ENCODE results near the gene KLF7.

KLF7 gene

DNA sequence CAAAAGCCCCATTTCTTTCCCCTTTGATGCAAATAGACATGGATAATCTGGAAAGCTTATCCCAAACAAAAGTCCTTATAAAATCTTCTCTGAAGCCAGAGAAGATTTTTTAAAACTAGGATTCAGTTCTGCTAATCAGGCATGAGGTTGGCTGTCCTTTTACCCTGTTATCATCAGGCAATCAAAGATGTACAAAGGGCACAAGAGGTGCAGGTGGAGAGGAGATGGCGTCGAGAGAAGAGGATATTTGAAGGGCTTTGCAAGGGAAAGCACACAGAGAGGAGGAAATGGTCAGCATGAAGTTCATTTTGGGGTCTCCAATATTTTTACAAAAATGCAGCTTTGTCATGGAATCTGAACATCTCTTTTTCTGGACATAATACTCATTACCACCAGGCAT, 88.5 kb downstream of the KLF7 start:
- peaks cover 41% of the 10 kb centered on the region for H3K4me1 Mint-ChIP-seq
- no peaks in the 10 kb centered on the region for H3K27me3 Mint-ChIP-seq
- H3K9me3 Mint-ChIP-seq: no peaks in the 10 kb centered on the region
- no peak overlapping the region for H3K27ac Mint-ChIP-seq
- peaks cover 61% of the 10 kb centered on the region for H3K36me3 Mint-ChIP-seq
- no peak for DNase-seq
- no peak overlapping the region for H3K4me3 Mint-ChIP-seq
- CTCF ChIA-PET: no interaction called here

GRCh38 chr2:207075456-207075855, 90.3 kb downstream of the KLF7 start:
- H3K36me3 Mint-ChIP-seq: peaks cover 43% of the 10 kb centered on the region
- H3K4me1 Mint-ChIP-seq: peaks cover 46% of the 10 kb centered on the region
- H3K9me3 Mint-ChIP-seq: no peaks in the 10 kb centered on the region
- no peak for DNase-seq
- no peak overlapping the region for H3K27ac Mint-ChIP-seq
- CTCF ChIA-PET: interaction anchor here (1.3 to 1.6 kb wide), 2 partner anchors 91 to 275 kb away, joined by 4 to 5 read pairs; partner anchors contain the start of gene KLF7
- H3K4me3 Mint-ChIP-seq: no peak overlapping the region
- H3K27me3 Mint-ChIP-seq: no peaks in the 10 kb centered on the region

- Mint-ChIP-seq H3K4me1 (peaks cover 49% of the 10 kb centered on the region), H3K27me3 (no peaks in the 10 kb centered on the region), H3K4me3 (peak overlapping the region; percentile 45), H3K27ac (peak overlapping the region; percentile 93), H3K9me3 (no peaks in the 10 kb centered on the region), H3K36me3 (peaks cover 32% of the 10 kb centered on the region)
- DNase-seq: peak; percentile 74
- CTCF ChIA-PET: interaction anchor here (1.0 to 2.5 kb wide), 10 partner anchors 13 to 399 kb away, joined by 3 to 8 read pairs (median 4); partner anchors contain the start of gene KLF7
Observed at GRCh38 chr2:207073801-207074678, 91.7 kb downstream of the KLF7 start.

DNA sequence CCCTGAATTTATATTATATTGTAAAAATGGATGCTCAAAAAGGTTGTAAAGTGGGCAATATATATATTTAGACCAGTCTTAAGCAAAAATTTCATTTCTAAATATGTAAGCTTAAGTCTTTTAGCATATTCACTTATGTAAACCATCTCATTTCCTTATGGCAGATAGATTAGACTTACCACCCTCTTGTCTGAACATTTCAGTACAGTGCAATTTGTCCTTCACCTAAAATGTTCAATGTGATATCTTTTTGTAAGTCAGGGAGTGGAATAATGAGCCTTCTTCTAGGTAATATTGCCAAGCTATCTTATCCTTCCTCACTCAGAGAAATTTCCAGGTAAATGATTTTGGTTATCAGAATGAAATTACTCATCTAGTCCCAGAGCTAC, 92.3 kb downstream of the KLF7 start:
- CTCF ChIA-PET: interaction anchor here (0.5 to 2.5 kb wide), 9 partner anchors 12 to 399 kb away, joined by 3 to 8 read pairs (median 3); no protein-coding TSS in a partner anchor
- H3K4me3 Mint-ChIP-seq: peak overlapping the region; percentile 45
- peaks cover 55% of the 10 kb centered on the region for H3K4me1 Mint-ChIP-seq
- H3K27me3 Mint-ChIP-seq: no peaks in the 10 kb centered on the region
- DNase-seq: no peak
- peaks cover 28% of the 10 kb centered on the region for H3K36me3 Mint-ChIP-seq
- no peaks in the 10 kb centered on the region for H3K9me3 Mint-ChIP-seq
- peak overlapping the region; percentile 93 for H3K27ac Mint-ChIP-seq

DNA sequence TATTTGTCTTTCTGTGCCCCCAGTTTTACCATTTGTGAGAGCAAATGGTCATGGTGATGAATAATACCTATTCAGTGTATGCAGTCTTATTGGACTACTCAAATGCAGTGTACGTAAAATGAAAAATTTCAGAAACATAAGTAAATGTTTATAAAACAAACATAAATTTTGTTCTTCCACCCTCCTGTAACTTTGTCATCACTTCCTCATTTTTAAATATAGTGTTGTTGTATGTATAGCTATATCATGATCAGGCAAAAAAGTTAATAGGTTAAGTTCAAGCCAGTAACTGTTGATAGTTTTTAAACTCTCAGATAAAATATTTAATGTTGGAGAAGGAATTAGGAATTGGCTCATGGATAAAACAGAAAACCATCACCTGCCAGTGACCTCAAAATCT, 93.2 kb downstream of the KLF7 start:
- Mint-ChIP-seq H3K36me3 (peaks cover 24% of the 10 kb centered on the region), H3K4me1 (peaks cover 61% of the 10 kb centered on the region), H3K4me3 (no peak overlapping the region), H3K27me3 (peaks cover 6% of the 10 kb centered on the region), H3K9me3 (no peaks in the 10 kb centered on the region), H3K27ac (no peak overlapping the region)
- CTCF ChIA-PET: interaction anchor here (0.5 to 2.5 kb wide), 3 partner anchors 11 to 92 kb away, joined by 3 to 5 read pairs (median 4); no protein-coding TSS in a partner anchor
- DNase-seq: no peak

- Mint-ChIP-seq H3K4me1 (peaks cover 57% of the 10 kb centered on the region), H3K36me3 (peaks cover 17% of the 10 kb centered on the region), H3K27me3 (peaks cover 6% of the 10 kb centered on the region), H3K4me3 (no peak overlapping the region), H3K9me3 (no peaks in the 10 kb centered on the region), H3K27ac (no peak overlapping the region)
- CTCF ChIA-PET: no interaction called here
- no peak for DNase-seq
Observed at GRCh38 chr2:207071820-207072219, 93.9 kb downstream of the KLF7 start.

GRCh38 chr2:207067473-207067872, 98.3 kb downstream of the KLF7 start:
- no peak overlapping the region for H3K4me3 Mint-ChIP-seq
- CTCF ChIA-PET: no interaction called here
- peaks cover 11% of the 10 kb centered on the region for H3K27me3 Mint-ChIP-seq
- H3K36me3 Mint-ChIP-seq: peaks cover 4% of the 10 kb centered on the region
- peak overlapping the region; percentile 28 for H3K27ac Mint-ChIP-seq
- DNase-seq: no peak
- no peaks in the 10 kb centered on the region for H3K9me3 Mint-ChIP-seq
- H3K4me1 Mint-ChIP-seq: peaks cover 21% of the 10 kb centered on the region

GRCh38 chr2:207066791-207067460, 98.8 kb downstream of the KLF7 start:
- H3K9me3 Mint-ChIP-seq: no peaks in the 10 kb centered on the region
- no peak overlapping the region for H3K4me3 Mint-ChIP-seq

DNA sequence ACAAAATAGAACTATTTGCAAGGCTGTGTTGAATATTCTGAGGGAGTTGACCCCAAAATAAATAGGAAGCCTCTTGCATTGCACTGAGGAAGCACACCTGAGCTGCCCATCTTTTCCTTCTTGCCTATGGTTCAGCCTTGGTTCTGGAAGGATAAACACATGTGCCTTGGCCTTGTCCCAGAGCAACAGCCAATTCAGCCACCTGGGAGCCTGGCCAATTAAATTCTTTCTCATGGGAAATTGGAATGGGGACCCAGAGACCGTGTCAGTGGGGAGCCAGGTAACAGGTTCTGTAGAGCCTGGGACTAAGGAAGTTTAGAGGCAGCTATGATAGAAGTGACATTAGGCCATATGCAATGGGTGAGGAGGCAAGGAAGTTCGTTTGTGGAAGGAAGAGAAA, 99.6 kb downstream of the KLF7 start:
- CTCF ChIA-PET: no interaction called here
- H3K27me3 Mint-ChIP-seq: peaks cover 11% of the 10 kb centered on the region
- H3K4me1 Mint-ChIP-seq: peaks cover 18% of the 10 kb centered on the region
- DNase-seq: no peak
- no peaks in the 10 kb centered on the region for H3K9me3 Mint-ChIP-seq
- H3K36me3 Mint-ChIP-seq: peaks cover 4% of the 10 kb centered on the region
- no peak overlapping the region for H3K4me3 Mint-ChIP-seq
- no peak overlapping the region for H3K27ac Mint-ChIP-seq

More at GRCh38 chr2:207066791-207067460, 98.8 kb downstream of the KLF7 start:
- Mint-ChIP-seq H3K4me1 (peaks cover 18% of the 10 kb centered on the region), H3K27me3 (peaks cover 11% of the 10 kb centered on the region), H3K27ac (no peak overlapping the region), H3K36me3 (peaks cover 4% of the 10 kb centered on the region)
- DNase-seq: no peak
- CTCF ChIA-PET: no interaction called here

DNA sequence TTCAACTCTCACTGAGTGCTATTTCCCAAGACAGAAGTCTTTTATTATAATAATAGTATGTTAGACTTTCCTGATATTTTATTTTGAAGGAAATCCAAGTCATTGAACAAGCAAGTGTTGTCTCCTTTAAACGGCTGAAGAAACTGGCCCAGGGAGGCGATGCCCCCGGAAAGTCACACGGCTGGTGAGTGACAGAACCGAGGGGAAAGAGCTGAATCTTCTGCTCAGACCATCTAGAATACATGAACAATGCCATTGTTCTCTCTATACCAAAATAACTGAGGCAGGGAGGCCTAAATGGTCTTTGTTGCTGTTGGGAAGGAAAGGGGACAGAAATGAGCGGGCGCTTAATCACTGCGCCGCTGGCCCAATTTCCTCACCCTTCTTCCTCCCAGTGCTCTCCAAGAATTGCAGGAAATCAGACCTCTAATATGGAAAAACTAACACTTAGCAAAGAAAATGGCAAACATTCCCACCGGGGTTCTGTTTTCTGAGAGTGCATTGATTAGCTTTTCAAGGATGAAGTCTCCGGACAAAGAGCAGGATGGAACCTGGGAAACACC, 101.5 kb downstream of the KLF7 start:
- no peak overlapping the region for H3K27ac Mint-ChIP-seq
- DNase-seq: no peak
- CTCF ChIA-PET: no interaction called here

GRCh38 chr2:207061181-207061580, 104.6 kb downstream of the KLF7 start:
- no peak overlapping the region for H3K4me3 Mint-ChIP-seq
- H3K27ac Mint-ChIP-seq: no peak overlapping the region
- CTCF ChIA-PET: interaction anchor here (0.7 to 1.0 kb wide), 2 partner anchors 12 to 15 kb away, joined by 3 to 4 read pairs; no protein-coding TSS in a partner anchor
- H3K36me3 Mint-ChIP-seq: no peaks in the 10 kb centered on the region
- DNase-seq: no peak
- no peaks in the 10 kb centered on the region for H3K4me1 Mint-ChIP-seq
- no peaks in the 10 kb centered on the region for H3K9me3 Mint-ChIP-seq
- peaks cover 10% of the 10 kb centered on the region for H3K27me3 Mint-ChIP-seq

More for the DNA sequence above, 101.5 kb downstream of the KLF7 start:
- Mint-ChIP-seq H3K4me1 (peaks cover 11% of the 10 kb centered on the region), H3K4me3 (no peak overlapping the region), H3K27me3 (peaks cover 11% of the 10 kb centered on the region), H3K36me3 (peaks cover 2% of the 10 kb centered on the region), H3K9me3 (no peaks in the 10 kb centered on the region)

- CTCF ChIA-PET: no interaction called here
- H3K27me3 Mint-ChIP-seq: peaks cover 13% of the 10 kb centered on the region
- H3K36me3 Mint-ChIP-seq: no peaks in the 10 kb centered on the region
- peaks cover 2% of the 10 kb centered on the region for H3K9me3 Mint-ChIP-seq
- DNase-seq: no peak
- no peak overlapping the region for H3K4me3 Mint-ChIP-seq
- no peaks in the 10 kb centered on the region for H3K4me1 Mint-ChIP-seq
- H3K27ac Mint-ChIP-seq: no peak overlapping the region
Observed at GRCh38 chr2:207055257-207055656, 110.5 kb downstream of the KLF7 start.

GRCh38 chr2:207054521-207054920, 111.2 kb downstream of the KLF7 start:
- H3K36me3 Mint-ChIP-seq: no peaks in the 10 kb centered on the region
- peaks cover 13% of the 10 kb centered on the region for H3K27me3 Mint-ChIP-seq
- H3K4me1 Mint-ChIP-seq: no peaks in the 10 kb centered on the region
- CTCF ChIA-PET: no interaction called here
- H3K9me3 Mint-ChIP-seq: peaks cover 2% of the 10 kb centered on the region
- no peak overlapping the region for H3K4me3 Mint-ChIP-seq
- H3K27ac Mint-ChIP-seq: no peak overlapping the region
- no peak for DNase-seq

DNA sequence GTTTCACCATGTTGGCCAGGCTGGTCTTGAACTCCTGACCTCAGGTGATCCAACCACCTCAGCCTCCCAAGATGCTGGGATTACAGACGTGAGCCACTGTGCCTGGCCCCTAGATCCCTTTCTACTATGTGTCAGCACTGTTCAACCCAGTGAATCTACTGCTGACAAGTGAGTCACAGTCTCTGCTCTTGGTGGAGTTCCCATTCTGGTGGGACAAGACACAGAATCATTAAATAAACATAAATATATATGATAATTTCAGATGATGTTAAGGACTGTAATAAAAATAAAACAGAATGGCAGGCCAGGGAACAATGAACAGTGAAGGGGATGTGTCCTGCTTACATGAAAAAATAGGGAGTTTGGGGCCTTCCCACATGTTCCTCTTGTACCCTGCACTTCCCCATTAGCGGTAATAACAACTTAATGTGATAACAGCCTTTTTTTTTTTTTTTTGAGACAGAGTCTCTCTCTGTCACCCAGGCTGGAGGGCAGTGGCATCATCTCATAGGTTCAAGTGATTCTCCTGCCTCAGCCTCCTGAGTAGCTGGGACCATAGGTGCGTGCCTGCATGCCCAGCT, 114.3 kb downstream of the KLF7 start:
- H3K4me3 Mint-ChIP-seq: no peak overlapping the region
- peaks cover 9% of the 10 kb centered on the region for H3K4me1 Mint-ChIP-seq
- H3K9me3 Mint-ChIP-seq: peaks cover 2% of the 10 kb centered on the region
- H3K27me3 Mint-ChIP-seq: peaks cover 7% of the 10 kb centered on the region
- CTCF ChIA-PET: interaction anchor here (2.4 kb wide), 1 partner anchor 421 kb away, joined by 8 read pairs; no protein-coding TSS in a partner anchor
- no peaks in the 10 kb centered on the region for H3K36me3 Mint-ChIP-seq
- DNase-seq: no peak
- H3K27ac Mint-ChIP-seq: no peak overlapping the region

All from activated naive CD4-positive, alpha-beta T cell treated with anti-CD3 and anti-CD28 coated beads, Interleukin-2, amount 10 ng/mL, durations not matched to agents 7 days and 5 days (primary cell).